Heart left ventricle (tissue), 16 donors: Measurements from ENCODE around the gene TLR3. TPM values are rescaled to one million over a fixed set of nuclear protein-coding genes. Genes with fewer than 3 reads are reported as not detected.

Experiments
- ATAC-seq, 4 donors: fragments of 200-7000 bp; cut with Tn5 transposase; one replicate each; pipeline ENCODE4 v1.9.1; 2020 to 2022; ENCODE audit warnings: moderate library complexity in 4 of 4, mild to moderate bottlenecking in 3 of 4, moderate number of reproducible peaks in 1 of 4
- DNase-seq, 5 donors: peaks; one replicate each; pipeline ENCODE4 v3.0.0-alpha.2; 2020
- H3K27ac ChIP-seq, 12 donors: fragments of 200-600 bp; sonication (generic) in 4 of 12; one replicate each; pipeline versions ENCODE4 v1.5.0 to v1.8.0; 2016 to 2022; ENCODE audit warnings: mild to moderate bottlenecking in 2 of 12
- H3K27me3 ChIP-seq, 9 donors: fragments of 200-600 bp; sonication (generic) in 2 of 9; one replicate each; pipeline versions ENCODE4 v1.5.1 to v1.8.0; 2016 to 2022; ENCODE audit warnings: mild to moderate bottlenecking in 3 of 9
- H3K36me3 ChIP-seq, 9 donors: fragments of 200-600 bp; sonication (generic) in 2 of 9; one replicate each; pipeline versions ENCODE4 v1.5.0 to v1.8.0; 2018 to 2022; ENCODE audit warnings: mild to moderate bottlenecking in 2 of 9
- H3K4me1 ChIP-seq, 12 donors: fragments of 200-600 bp; sonication (generic) in 4 of 12; one replicate each; pipeline versions ENCODE4 v1.5.0 to v1.8.0; 2016 to 2022; ENCODE audit warnings: mild to moderate bottlenecking in 3 of 12
- H3K4me3 ChIP-seq, 12 donors: fragments of 200-600 bp; sonication (generic) in 4 of 12; one replicate each; pipeline versions ENCODE4 v1.5.0 to v1.8.0; 2017 to 2022; ENCODE audit warnings: mild to moderate bottlenecking in 9 of 12, moderate library complexity in 4 of 12
- H3K9me3 ChIP-seq, 12 donors: fragments of 200-600 bp; sonication (generic) in 4 of 12; one replicate each; pipeline versions ENCODE4 v1.5.0 to v1.8.0; 2016 to 2022; ENCODE audit warnings: mild to moderate bottlenecking in 1 of 12
- POLR2A ChIP-seq, 2 donors: fragments of 450-650 bp; IDR thresholded peaks; one replicate each; pipeline ENCODE4 v1.6.1; 2017; ENCODE audit warnings: antibody characterized with exemption in 2 of 2, mild to moderate bottlenecking in 2 of 2, moderate library complexity in 2 of 2
- WGBS, 4 donors: extraction: QIAGEN DNeasy Blood & Tissue Kit in 2 of 4; methylation state at CpG; one replicate each; pipeline versions ENCODE4 v1.1.5 to v1.1.7; 2013 to 2018; 5-methylcytosine and 5-hydroxymethylcytosine counted together
- intact Hi-C, 10 donors: fragments of 100-400 bp; cut with DNase I; formaldehyde crosslinking; loops; one replicate each; pipeline versions ENCODE4 v1.11.1 to v1.14.2; 2022
- polyA plus RNA-seq, 2 donors: library from polyadenylated mRNA; stranded (reverse); fragments of 200-250 nt; gene quantifications; one replicate each; pipeline ENCODE4 v1.2.3, GENCODE V29; 2013
- total RNA-seq, 9 donors: library from RNA; depleted of rRNA in 2 of 9; stranded (reverse); fragments of >200 nt in 2 of 9; fragmentation: NEBNext Ultra II Directional in 3 of 9; extraction: Animal tissue kit (Norgen Biotek cat#: 25700) in 3 of 9; gene quantifications; one replicate each; pipeline versions ENCODE4 v1.1.0 to v1.2.4, GENCODE V29; 2016 to 2023
- TF ChIP-seq, protein P1 (sequence below), 12 donors: fragments of 200-600 bp; sonication (generic) in 4 of 12; IDR thresholded peaks; one replicate each; pipeline versions ENCODE4 v1.5.0 to v1.8.0; 2018 to 2022; ENCODE audit warnings: antibody characterized with exemption in 12 of 12, mild to moderate bottlenecking in 5 of 12
- donor health status: ischemic (EF 13 %, LVEDD 7.1; RV severe dilation, severe dysfunction).
- donor health status: healthy with polysubstance abuse.
- donor health status: DM: no; HTN: yes; CAD: no.
- donor health status: DM: no; HTN: no; CAD: no.
- donor health status: ischemic (EF 25% LVEDD 6.9; RV normal size, moderate dysfunction).
- donor health status: ischemic (EF 25% LVEDD 5.7; RV mildly dilated, moderate dysfunction).
- donor health status: healthy.
- donor health status: DM: yes; HTN: yes; CAD: no.
- donor health status: ischemic (EF 35%, LVEDD 5.7; RV mildly dilated, moderate dysfunction).
- donor health status: nonischemic (EF 11% LVEDD 7.7; RV severe dilation, severe dysfunction).
- donor health status: DM: yes; HTN: yes; CAD: no.
- donor health status: PGD.
- donor health status: ischemic (EF 29% LVEDD 5.4; RV normal size, mild dysfunction).
- donor health status: nonischemic (EF 23%, LVEDD 6.1; RV moderate dilation, normal function).

Gene TLR3
- total and polyA plus RNA-seq, 11 donors, result 0.69 to 18.6 (median 2.8) TPM

DNA sequence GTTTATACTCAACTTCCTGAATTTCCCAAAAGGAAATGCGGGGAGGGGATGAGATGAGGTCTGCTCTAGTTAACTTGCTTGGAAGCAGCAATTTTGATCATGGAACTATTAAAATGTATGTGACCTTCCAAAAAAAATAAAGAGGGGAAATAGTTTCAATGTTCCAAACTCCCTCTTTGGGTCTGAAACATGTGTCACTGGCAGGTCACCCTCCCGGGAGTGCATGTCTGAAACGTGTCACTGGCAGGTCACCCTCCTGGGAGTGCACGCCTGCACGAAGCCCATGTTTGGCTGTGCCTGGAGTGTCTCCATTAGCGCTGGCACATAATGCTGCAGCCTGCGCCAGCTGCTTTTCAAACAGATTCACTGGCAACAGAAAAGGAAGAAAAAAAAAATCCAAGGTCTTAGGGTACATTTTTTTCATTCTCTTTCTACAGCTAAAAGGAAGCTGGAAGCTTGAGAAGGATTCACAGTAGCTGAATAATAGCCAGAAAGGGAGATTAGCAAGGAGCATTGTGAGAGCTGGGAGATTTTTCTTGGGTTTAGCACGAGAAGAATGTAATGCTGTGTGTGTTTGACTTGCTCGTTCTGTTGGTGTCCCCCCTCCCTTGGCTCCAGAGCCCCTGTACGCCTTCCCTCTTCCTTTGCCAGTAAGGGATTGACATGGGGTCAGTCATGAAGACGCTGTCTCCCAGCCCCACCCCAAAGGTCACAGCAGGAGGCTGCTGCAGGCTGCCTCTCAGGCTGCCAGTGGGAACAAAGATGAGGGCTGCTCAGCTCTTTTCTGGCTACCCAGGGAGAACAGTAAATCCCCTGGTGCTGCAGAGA is 39.2 kb upstream of the TLR3 start:
- no peaks in the 10 kb centered on the region for H3K27me3 ChIP-seq
- TF ChIP-seq POLR2A (IDR thresholded peaks at IDR 0.05), result no peak
- TF ChIP-seq, protein P1, sequence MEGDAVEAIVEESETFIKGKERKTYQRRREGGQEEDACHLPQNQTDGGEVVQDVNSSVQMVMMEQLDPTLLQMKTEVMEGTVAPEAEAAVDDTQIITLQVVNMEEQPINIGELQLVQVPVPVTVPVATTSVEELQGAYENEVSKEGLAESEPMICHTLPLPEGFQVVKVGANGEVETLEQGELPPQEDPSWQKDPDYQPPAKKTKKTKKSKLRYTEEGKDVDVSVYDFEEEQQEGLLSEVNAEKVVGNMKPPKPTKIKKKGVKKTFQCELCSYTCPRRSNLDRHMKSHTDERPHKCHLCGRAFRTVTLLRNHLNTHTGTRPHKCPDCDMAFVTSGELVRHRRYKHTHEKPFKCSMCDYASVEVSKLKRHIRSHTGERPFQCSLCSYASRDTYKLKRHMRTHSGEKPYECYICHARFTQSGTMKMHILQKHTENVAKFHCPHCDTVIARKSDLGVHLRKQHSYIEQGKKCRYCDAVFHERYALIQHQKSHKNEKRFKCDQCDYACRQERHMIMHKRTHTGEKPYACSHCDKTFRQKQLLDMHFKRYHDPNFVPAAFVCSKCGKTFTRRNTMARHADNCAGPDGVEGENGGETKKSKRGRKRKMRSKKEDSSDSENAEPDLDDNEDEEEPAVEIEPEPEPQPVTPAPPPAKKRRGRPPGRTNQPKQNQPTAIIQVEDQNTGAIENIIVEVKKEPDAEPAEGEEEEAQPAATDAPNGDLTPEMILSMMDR (IDR thresholded peaks at IDR 0.05), result no peak
- no peaks in the 10 kb centered on the region for H3K36me3 ChIP-seq
- ATAC-seq, result peak; percentile 94 to 97 (median 96)
- intact Hi-C loops, result loop anchor here in 6 of 10 donors (10.0 kb wide), 6 partner anchors 145 to 825 kb away; partner anchors contain the start of genes CCDC110 (in 3 of the 6), CFAP97 (in 1 of the 6) and SNX25 (in 1 of the 6)
- H3K9me3 ChIP-seq, result peaks cover 0 to 10% (median 0%) of the 10 kb centered on the region in 12 donors
- peak overlapping the region in 8 of 12 donors; percentile 17 to 41 (median 25) for H3K4me3 ChIP-seq
- WGBS, 4 donors, result 5 to 9% (median 6%) methylated on average over 11 of the region's 11 CpGs
- peak; percentile 79 to 91 (median 87) for DNase-seq
- H3K27ac ChIP-seq, result peak overlapping the region; percentile 53 to 90 (median 84)
- H3K4me1 ChIP-seq, result peaks cover 0 to 39% (median 22%) of the 10 kb centered on the region in 12 donors

DNA sequence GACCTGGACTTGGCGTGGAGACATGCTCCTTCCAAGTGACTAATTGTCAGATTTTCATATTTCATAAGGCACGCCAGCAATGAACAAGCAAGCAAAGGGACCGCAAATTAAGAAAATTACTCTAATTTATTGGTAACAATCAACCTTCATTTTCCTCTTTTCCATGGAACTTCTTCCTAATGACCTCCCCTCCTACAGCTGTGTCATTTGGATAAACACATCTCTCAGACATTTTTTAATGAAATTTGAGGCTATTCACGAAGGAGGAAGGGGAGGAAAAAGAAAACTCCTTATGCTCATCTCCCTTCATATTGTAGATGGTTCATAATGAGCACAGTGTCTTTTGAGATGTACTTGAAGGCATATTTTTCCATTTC is 38.6 kb upstream of the TLR3 start:
- H3K9me3 ChIP-seq, result peaks cover 0 to 12% (median 0%) of the 10 kb centered on the region in 12 donors
- ATAC-seq, result no peak
- no peaks in the 10 kb centered on the region for H3K27me3 ChIP-seq
- no peak for DNase-seq
- intact Hi-C loops, result loop anchor here in 3 of 10 donors (10.0 kb wide), 2 partner anchors 556 to 826 kb away; partner anchors contain the start of genes CCDC110 (in 3 of the 3), CFAP97 (in 1 of the 3) and SNX25 (in 1 of the 3)
- peaks cover 0 to 39% (median 22%) of the 10 kb centered on the region in 12 donors for H3K4me1 ChIP-seq
- WGBS, 4 donors, result 28 to 40% (median 37%) methylated on average over 4 of the region's 4 CpGs
- H3K27ac ChIP-seq, result peak overlapping the region; percentile 53 to 90 (median 84)
- TF ChIP-seq, protein P1 (IDR thresholded peaks at IDR 0.05), result no peak
- no peak for TF ChIP-seq POLR2A (IDR thresholded peaks at IDR 0.05)
- H3K36me3 ChIP-seq, result no peaks in the 10 kb centered on the region
- H3K4me3 ChIP-seq, result peak overlapping the region in 7 of 12 donors; percentile 17 to 41 (median 28)

DNA sequence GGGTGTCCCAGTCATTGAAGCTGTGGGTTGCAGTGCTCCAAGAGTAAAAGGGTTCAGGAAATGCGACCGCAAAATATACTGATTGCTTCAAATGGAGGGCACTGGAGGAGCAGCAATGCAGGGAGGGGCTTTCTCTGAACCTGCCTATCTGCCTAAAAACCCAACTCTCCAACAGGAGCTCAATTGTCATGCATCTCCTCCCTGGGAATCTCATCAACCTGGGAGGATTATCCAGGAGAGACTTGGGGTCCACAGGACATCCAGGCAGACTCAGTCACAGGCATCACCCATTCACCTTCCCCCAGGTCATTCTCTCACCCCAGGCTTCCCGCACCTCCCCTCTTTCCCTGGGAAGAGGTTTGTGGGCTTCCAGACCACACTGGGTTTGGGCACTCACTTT is 38.2 kb upstream of the TLR3 start:
- intact Hi-C loops, result loop anchor here in 3 of 10 donors (10.0 kb wide), 2 partner anchors 556 to 826 kb away; partner anchors contain the start of genes CCDC110 (in 3 of the 3), CFAP97 (in 1 of the 3) and SNX25 (in 1 of the 3)
- Histone ChIP-seq H3K4me1 (peaks cover 0 to 39% (median 22%) of the 10 kb centered on the region in 12 donors), H3K27ac (peak overlapping the region in 9 of 12 donors; percentile 75 to 90 (median 85)), H3K27me3 (no peaks in the 10 kb centered on the region), H3K4me3 (peak overlapping the region in 1 of 12 donors; percentile 41), H3K9me3 (peaks cover 0 to 12% (median 0%) of the 10 kb centered on the region in 12 donors), H3K36me3 (no peaks in the 10 kb centered on the region)
- WGBS, 4 donors, result 58 to 77% (median 68%) methylated on average over 3 of the region's 3 CpGs
- no peak for DNase-seq
- ATAC-seq, result no peak
- no peak for TF ChIP-seq POLR2A (IDR thresholded peaks at IDR 0.05)
- TF ChIP-seq, protein P1 (IDR thresholded peaks at IDR 0.05), result no peak

DNA sequence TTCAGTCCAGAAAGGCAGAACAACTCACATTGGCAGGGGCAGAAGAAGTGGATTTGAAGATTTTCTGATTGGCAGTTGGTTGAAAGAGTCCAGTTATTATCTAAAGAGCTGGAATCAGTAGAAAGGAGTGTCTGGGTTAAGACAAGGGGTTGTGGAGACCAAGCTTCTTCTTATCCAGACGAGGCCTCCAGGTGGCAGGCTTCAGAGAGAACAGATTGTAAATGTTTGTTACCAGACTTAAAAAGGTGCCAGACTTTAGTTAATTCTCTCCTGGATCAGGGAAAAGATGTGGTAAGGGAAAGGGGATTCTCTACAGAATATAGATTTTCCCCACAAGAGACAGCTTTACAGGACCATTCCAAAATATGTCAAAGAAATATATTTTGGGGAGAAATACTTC is 36.7 kb upstream of the TLR3 start:
- TF ChIP-seq POLR2A (IDR thresholded peaks at IDR 0.05), result no peak
- TF ChIP-seq, protein P1 (IDR thresholded peaks at IDR 0.05), result peak in 4 of 12 donors; percentile 8 to 21 (median 16)
- WGBS, 4 donors, result 37 to 52% (median 48%) methylated on average over 1 of the region's 1 CpG
- intact Hi-C loops, result loop anchor here in 3 of 10 donors (10.0 kb wide), 2 partner anchors 557 to 827 kb away; partner anchors contain the start of genes CCDC110 (in 3 of the 3), CFAP97 (in 1 of the 3) and SNX25 (in 1 of the 3)

More for the DNA sequence above, 36.7 kb upstream of the TLR3 start:
- no peak for ATAC-seq
- Histone ChIP-seq H3K9me3 (peaks cover 0 to 8% (median 0%) of the 10 kb centered on the region in 12 donors), H3K36me3 (no peaks in the 10 kb centered on the region), H3K27me3 (no peaks in the 10 kb centered on the region), H3K4me1 (peaks cover 0 to 32% (median 20%) of the 10 kb centered on the region in 12 donors), H3K27ac (no peak overlapping the region), H3K4me3 (no peak overlapping the region)
- no peak for DNase-seq
